ENCODE data around the gene DOCK2.

Gene DOCK2

GRCh38 chr5:169791251-169791650 lies 154.2 kb downstream of the DOCK2 start:
- DNase-seq: no peak
- Mint-ChIP-seq H3K36me3 (ENCODE audit: low read depth) (no peaks in the 10 kb centered on the region), H3K4me1 (peaks cover 8% of the 10 kb centered on the region), H3K27me3 (ENCODE audit: low read depth, poor library complexity) (peaks cover 13% of the 10 kb centered on the region), H3K4me3 (no peak overlapping the region), H3K27ac (no peak overlapping the region), H3K9me3 (no peaks in the 10 kb centered on the region)
- TF ChIP-seq CTCF (IDR thresholded peaks at IDR 0.05): no peak

- no peaks in the 10 kb centered on the region for H3K36me3 Mint-ChIP-seq (ENCODE audit: low read depth)
- H3K4me3 Mint-ChIP-seq: no peak overlapping the region
- H3K4me1 Mint-ChIP-seq: peaks cover 8% of the 10 kb centered on the region
- H3K27ac Mint-ChIP-seq: no peak overlapping the region
- no peak for TF ChIP-seq CTCF (IDR thresholded peaks at IDR 0.05)
- H3K27me3 Mint-ChIP-seq (ENCODE audit: low read depth, poor library complexity): peaks cover 23% of the 10 kb centered on the region
- H3K9me3 Mint-ChIP-seq: no peaks in the 10 kb centered on the region
- DNase-seq: no peak
Observed at GRCh38 chr5:169795338-169795737, 158.3 kb downstream of the DOCK2 start.

- Mint-ChIP-seq H3K4me1 (peaks cover 8% of the 10 kb centered on the region), H3K27me3 (ENCODE audit: low read depth, poor library complexity) (peaks cover 22% of the 10 kb centered on the region), H3K27ac (no peak overlapping the region), H3K36me3 (ENCODE audit: low read depth) (no peaks in the 10 kb centered on the region), H3K9me3 (no peaks in the 10 kb centered on the region), H3K4me3 (no peak overlapping the region)
- TF ChIP-seq CTCF (IDR thresholded peaks at IDR 0.05): no peak
- no peak for DNase-seq
Observed at GRCh38 chr5:169796731-169797130, 159.7 kb downstream of the DOCK2 start.

GRCh38 chr5:169797577-169797976 lies 160.5 kb downstream of the DOCK2 start:
- no peak for DNase-seq
- Mint-ChIP-seq H3K4me3 (no peak overlapping the region), H3K36me3 (ENCODE audit: low read depth) (no peaks in the 10 kb centered on the region), H3K4me1 (peaks cover 8% of the 10 kb centered on the region), H3K27ac (no peak overlapping the region), H3K9me3 (no peaks in the 10 kb centered on the region), H3K27me3 (ENCODE audit: low read depth, poor library complexity) (peaks cover 22% of the 10 kb centered on the region)
- TF ChIP-seq CTCF (IDR thresholded peaks at IDR 0.05): no peak

GRCh38 chr5:169798438-169798837 lies 161.4 kb downstream of the DOCK2 start:
- Mint-ChIP-seq H3K27ac (no peak overlapping the region), H3K4me1 (peaks cover 8% of the 10 kb centered on the region), H3K4me3 (no peak overlapping the region), H3K9me3 (no peaks in the 10 kb centered on the region), H3K27me3 (ENCODE audit: low read depth, poor library complexity) (peaks cover 22% of the 10 kb centered on the region), H3K36me3 (ENCODE audit: low read depth) (no peaks in the 10 kb centered on the region)
- TF ChIP-seq CTCF (IDR thresholded peaks at IDR 0.05): no peak
- no peak for DNase-seq

GRCh38 chr5:169798906-169799660 lies 162.0 kb downstream of the DOCK2 start:
- no peak for DNase-seq
- Mint-ChIP-seq H3K36me3 (ENCODE audit: low read depth) (no peaks in the 10 kb centered on the region), H3K4me1 (peaks cover 8% of the 10 kb centered on the region), H3K27me3 (ENCODE audit: low read depth, poor library complexity) (peaks cover 18% of the 10 kb centered on the region), H3K9me3 (no peaks in the 10 kb centered on the region), H3K4me3 (no peak overlapping the region), H3K27ac (no peak overlapping the region)
- no peak for TF ChIP-seq CTCF (IDR thresholded peaks at IDR 0.05)

Measured in nephron progenitor cell (in vitro differentiated cells).